HepG2 (cell line): ENCODE results near the gene CIT. TPM values are rescaled to one million over a fixed set of nuclear protein-coding genes. Genes with fewer than 3 reads are reported as not detected.
A peak's percentile ranks its signal among the peaks of the same experiment; 100 is the strongest.

ENCODE experiments used
- GTF3A ChIP-seq: sonication (generic); formaldehyde crosslinking; conservative IDR thresholded peaks from 2 replicates; pipeline ENCODE4 v1.4.0; 2020; ENCODE audit warnings: mild to moderate bottlenecking, missing genetic modification reagents
- MAX ChIP-seq: IDR thresholded peaks from 2 replicates; pipeline ENCODE4 v1.6.1; 2012; ENCODE audit warnings: inconsistent platforms
- MTF1 ChIP-seq: sonication (generic); formaldehyde crosslinking; IDR thresholded peaks from 2 replicates; pipeline ENCODE4 v1.5.0; 2020; ENCODE audit warnings: missing genetic modification reagents
- MXD4 ChIP-seq: IDR thresholded peaks from 2 replicates; pipeline ENCODE4 v1.6.1; 2016; ENCODE audit warnings: mild to moderate bottlenecking, missing biosample characterization, missing genetic modification reagents
- NFATC3 ChIP-seq: sonication (generic); formaldehyde crosslinking; IDR thresholded peaks from 2 replicates; pipeline ENCODE4 v1.5.1; 2020; ENCODE audit warnings: mild to moderate bottlenecking, missing genetic modification reagents
- NFIB ChIP-seq: sonication (generic); formaldehyde crosslinking; IDR thresholded peaks from 2 replicates; pipeline ENCODE4 v1.9.0; 2021; ENCODE audit warnings: missing genetic modification reagents, mild to moderate bottlenecking, borderline replicate concordance
- RBM22 ChIP-seq: fragments of 200-400 bp; formaldehyde crosslinking; optimal IDR thresholded peaks from 2 replicates; pipeline ENCODE3; 2017; ENCODE audit warnings: mild to moderate bottlenecking, low read length, moderate library complexity
- RORA ChIP-seq: sonication (generic); formaldehyde crosslinking; IDR thresholded peaks from 2 replicates; pipeline ENCODE4 v1.5.0; 2020; ENCODE audit warnings: mild to moderate bottlenecking, missing genetic modification reagents, moderate library complexity
- RXRB ChIP-seq: IDR thresholded peaks from 2 replicates; pipeline ENCODE4 v1.6.1; 2016; ENCODE audit warnings: borderline replicate concordance, missing genetic modification reagents, missing compliant biosample characterization
- TAF1 ChIP-seq: sonication (generic); formaldehyde crosslinking; IDR thresholded peaks from 2 replicates; pipeline ENCODE4 v1.4.0; 2020; ENCODE audit warnings: missing genetic modification reagents
- TP53 ChIP-seq: sonication (generic); formaldehyde crosslinking; conservative IDR thresholded peaks from 2 replicates; pipeline ENCODE4 v1.4.0; 2020; ENCODE audit warnings: missing genetic modification reagents
- ZBTB43 ChIP-seq: sonication (generic); formaldehyde crosslinking; conservative IDR thresholded peaks from 2 replicates; pipeline ENCODE4 v1.4.0; 2020; ENCODE audit warnings: missing genetic modification reagents
- ZNF101 ChIP-seq: sonication (generic); formaldehyde crosslinking; IDR thresholded peaks from 2 replicates; pipeline ENCODE4 v1.4.0; 2020; ENCODE audit warnings: mild to moderate bottlenecking, low read depth, missing genetic modification reagents, borderline replicate concordance
- ZNF34 ChIP-seq: sonication (generic); formaldehyde crosslinking; IDR thresholded peaks from 2 replicates; pipeline ENCODE4 v1.4.0; 2020; ENCODE audit warnings: mild to moderate bottlenecking, missing genetic modification reagents, borderline replicate concordance
- ZNF468 ChIP-seq: sonication (generic); formaldehyde crosslinking; IDR thresholded peaks from 2 replicates; pipeline ENCODE4 v1.8.0; 2022; ENCODE audit warnings: mild to moderate bottlenecking, moderate library complexity, missing genetic modification reagents
- ZNF672 ChIP-seq: sonication (generic); formaldehyde crosslinking; IDR thresholded peaks from 2 replicates; pipeline ENCODE4 v1.8.1; 2022; ENCODE audit warnings: missing genetic modification reagents
- ZNF709 ChIP-seq: sonication (generic); formaldehyde crosslinking; IDR thresholded peaks from 2 replicates; pipeline ENCODE4 v1.5.0; 2020; ENCODE audit warnings: mild to moderate bottlenecking, missing genetic modification reagents
- ZNF784 ChIP-seq: sonication (generic); formaldehyde crosslinking; IDR thresholded peaks from 2 replicates; pipeline ENCODE4 v1.5.1; 2020; ENCODE audit warnings: missing genetic modification reagents, mild to moderate bottlenecking, borderline replicate concordance
- ZNF788 ChIP-seq: sonication (generic); formaldehyde crosslinking; IDR thresholded peaks from 2 replicates; pipeline ENCODE4 v1.5.0; 2020; ENCODE audit warnings: mild to moderate bottlenecking, missing genetic modification reagents, borderline replicate concordance
- ZNF883 ChIP-seq: sonication (generic); formaldehyde crosslinking; IDR thresholded peaks from 2 replicates; pipeline ENCODE4 v1.5.1; 2020; ENCODE audit warnings: mild to moderate bottlenecking, missing genetic modification reagents; ENCODE audit errors: not compliant biosample characterization
- polyA plus RNA-seq, 8 experiments: library from polyadenylated mRNA; depleted of rRNA in 3 of 8; stranded (reverse) in 7 of 8; unstranded in 1 of 8; fragments of >200 nt; fragmentation: Illumina TruSeq in 4 of 8; extraction: Trizol in 4 of 8; gene quantifications; 2 replicates each; pipeline versions ENCODE4 v1.2.1 to v1.2.3, GENCODE V29; 2011 to 2016; ENCODE audit warnings: low read depth in 4 of 8, missing spikeins in 1 of 8, mixed read lengths in 1 of 8; ENCODE audit not compliant: insufficient read depth in 1 of 8
- total RNA-seq, 5 experiments: library from RNA; depleted of rRNA; stranded (reverse); fragments of >200 nt; fragmentation: Illumina TruSeq; extraction: Trizol; gene quantifications; 2 replicates each; pipeline ENCODE4 v1.2.3, GENCODE V29; 2016; ENCODE audit warnings: low read depth in 1 of 5
- TF ChIP-seq, protein P1 (sequence below): sonication (generic); formaldehyde crosslinking; IDR thresholded peaks from 2 replicates; pipeline ENCODE4 v1.4.0; 2020; ENCODE audit warnings: missing genetic modification reagents, borderline replicate concordance

The CIT gene
- total and polyA plus RNA-seq, 2 of the 13 experiments (the other 11 are each of a cell fraction or from before 2014, with no cell fraction given): 7.7 to 11.7 TPM

- TF ChIP-seq TP53 (CRISPR knock-in tag) (0 out of 2 replicates have a peak, but pooled peaks have one; percentile 29), GTF3A (CRISPR knock-in tag) (no peak), RXRB (CRISPR knock-in tag) (peak; percentile 51), MAX (peak; percentile 88), ZNF883 (CRISPR knock-in tag) (peak; percentile 84), ZNF784 (CRISPR knock-in tag) (peak; percentile 48; the same call in 1 of the 2 replicates), RORA (CRISPR knock-in tag) (no peak), MXD4 (peak; percentile 88), NFIB (CRISPR knock-in tag) (no peak), MTF1 (CRISPR knock-in tag) (no peak), ZBTB43 (CRISPR knock-in tag) (0 out of 2 replicates have a peak, but pooled peaks have one; percentile 21), TAF1 (CRISPR knock-in tag) (peak; percentile 80), ZNF101 (CRISPR knock-in tag) (no peak), ZNF709 (CRISPR knock-in tag) (peak; percentile 73), ZNF672 (CRISPR knock-in tag) (no peak), ZNF468 (no peak), ZNF34 (CRISPR knock-in tag) (no peak), RBM22 (no peak), ZNF788 (CRISPR knock-in tag) (peak; percentile 98; the same call in 1 of the 2 replicates), NFATC3 (CRISPR knock-in tag) (no peak)
- TF ChIP-seq, protein P1, sequence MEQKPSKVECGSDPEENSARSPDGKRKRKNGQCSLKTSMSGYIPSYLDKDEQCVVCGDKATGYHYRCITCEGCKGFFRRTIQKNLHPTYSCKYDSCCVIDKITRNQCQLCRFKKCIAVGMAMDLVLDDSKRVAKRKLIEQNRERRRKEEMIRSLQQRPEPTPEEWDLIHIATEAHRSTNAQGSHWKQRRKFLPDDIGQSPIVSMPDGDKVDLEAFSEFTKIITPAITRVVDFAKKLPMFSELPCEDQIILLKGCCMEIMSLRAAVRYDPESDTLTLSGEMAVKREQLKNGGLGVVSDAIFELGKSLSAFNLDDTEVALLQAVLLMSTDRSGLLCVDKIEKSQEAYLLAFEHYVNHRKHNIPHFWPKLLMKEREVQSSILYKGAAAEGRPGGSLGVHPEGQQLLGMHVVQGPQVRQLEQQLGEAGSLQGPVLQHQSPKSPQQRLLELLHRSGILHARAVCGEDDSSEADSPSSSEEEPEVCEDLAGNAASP (CRISPR knock-in tag): peak; percentile 54
Measured at GRCh38 chr12:119667577-119668323, 209.4 kb downstream of the CIT start, which contains the start of gene PRKAB1 (continued).
